Activated B cell treated with CpG ODN at 0.5 μM for 24 hours (primary cell): ENCODE measurements around the gene TNNT1. TPM values are rescaled to one million over a fixed set of nuclear protein-coding genes. Genes with fewer than 3 reads are reported as not detected.

Experiments
- ATAC-seq: fragments of 200-7000 bp; cut with Tn5 transposase; one replicate; pipeline ENCODE4 v1.10.0; 2021; ENCODE audit warnings: low read depth, mild to moderate bottlenecking, moderate library complexity
- CTCF ChIA-PET: fragments of 350-600 bp; sonication (Branson Sonifier 250); formaldehyde crosslinking; loops from one replicate; lab custom pipeline; 2021; ENCODE audit warnings: antibody characterized with exemption; lab: Charles Lee
- POLR2A ChIA-PET: fragments of 350-600 bp; sonication (Branson Sonifier 250); formaldehyde crosslinking; loops from one replicate; lab custom pipeline; 2021; ENCODE audit warnings: antibody characterized with exemption; lab: Charles Lee
- DNase-seq: peaks from one replicate; pipeline ENCODE4 v3.0.0; 2022
- H3K27ac Mint-ChIP-seq: one replicate; pipeline ENCODE4 v1.8.0; 2020; ENCODE audit warnings: mixed read lengths
- H3K27me3 Mint-ChIP-seq: one replicate; pipeline ENCODE4 v1.8.0; 2021; ENCODE audit warnings: mixed read lengths
- H3K36me3 Mint-ChIP-seq: one replicate; pipeline ENCODE4 v1.8.0; 2021; ENCODE audit warnings: low read depth, mixed read lengths
- H3K4me1 Mint-ChIP-seq: one replicate; pipeline ENCODE4 v1.8.0; 2021; ENCODE audit warnings: mixed read lengths
- H3K4me3 Mint-ChIP-seq: one replicate; pipeline ENCODE4 v1.8.0; 2020; ENCODE audit warnings: mild to moderate bottlenecking, mixed read lengths
- H3K9me3 Mint-ChIP-seq: one replicate; pipeline ENCODE4 v1.8.0; 2020; ENCODE audit warnings: mixed read lengths
- intact Hi-C: fragments of 100-400 bp; cut with micrococcal nuclease; formaldehyde crosslinking; loops from one replicate; pipeline ENCODE4 v1.15.1; 2024
- total RNA-seq: library from RNA; stranded (reverse); gene quantifications from 2 replicates; pipeline ENCODE4 v1.2.3, GENCODE V29; 2022
- TF ChIP-seq, protein P1 (sequence below): fragments of 200-600 bp; IDR thresholded peaks from one replicate; pipeline ENCODE4 v1.8.0; 2022; ENCODE audit warnings: antibody characterized with exemption, mild to moderate bottlenecking

Gene TNNT1
- total RNA-seq, 1 donor from 2014 or later, result not detected

DNA sequence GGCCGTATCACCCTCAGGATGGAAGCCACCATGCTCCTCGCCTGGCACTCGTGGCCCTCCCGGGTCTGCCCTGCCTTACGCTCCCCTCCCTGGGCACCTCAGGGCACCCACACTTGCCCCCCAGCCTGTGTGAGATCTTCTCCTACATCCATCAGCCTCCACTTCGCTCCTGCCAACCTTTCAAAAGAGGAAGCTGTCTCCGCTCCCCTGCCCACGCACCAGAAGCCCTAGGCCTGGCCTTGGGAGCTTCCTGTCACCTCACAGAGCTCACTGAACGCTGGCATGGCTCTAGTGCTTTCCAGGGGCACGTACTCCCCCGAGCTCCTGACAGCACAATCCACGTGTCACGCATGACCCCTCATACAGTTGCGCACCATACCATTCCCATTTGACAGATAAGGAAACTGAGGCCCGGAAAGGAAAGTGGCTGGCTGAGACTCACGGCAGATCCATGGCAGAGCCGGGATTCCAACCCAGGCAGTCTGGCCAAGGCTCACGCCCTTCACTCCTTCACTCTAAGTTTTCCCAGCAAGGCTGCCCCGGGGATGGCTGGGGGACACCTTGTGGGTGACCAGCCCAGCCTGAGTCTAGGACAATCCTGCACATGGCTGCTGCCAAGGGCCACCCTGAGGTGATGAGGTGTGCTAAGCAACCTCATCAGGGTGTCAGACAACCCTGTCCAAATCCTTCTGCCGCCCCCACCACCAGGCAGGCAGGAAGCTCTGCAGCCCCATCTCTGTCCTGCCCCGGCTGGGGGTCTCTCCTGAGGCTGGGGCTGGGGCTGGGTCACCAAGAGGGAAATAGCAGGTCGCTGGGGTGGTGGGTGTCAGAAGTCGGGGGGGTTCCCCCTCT is 50.9 kb downstream of the TNNT1 start:
- CTCF ChIA-PET, result no interaction called here
- ATAC-seq (no peak), DNase-seq (no peak)
- TF ChIP-seq, protein P1, sequence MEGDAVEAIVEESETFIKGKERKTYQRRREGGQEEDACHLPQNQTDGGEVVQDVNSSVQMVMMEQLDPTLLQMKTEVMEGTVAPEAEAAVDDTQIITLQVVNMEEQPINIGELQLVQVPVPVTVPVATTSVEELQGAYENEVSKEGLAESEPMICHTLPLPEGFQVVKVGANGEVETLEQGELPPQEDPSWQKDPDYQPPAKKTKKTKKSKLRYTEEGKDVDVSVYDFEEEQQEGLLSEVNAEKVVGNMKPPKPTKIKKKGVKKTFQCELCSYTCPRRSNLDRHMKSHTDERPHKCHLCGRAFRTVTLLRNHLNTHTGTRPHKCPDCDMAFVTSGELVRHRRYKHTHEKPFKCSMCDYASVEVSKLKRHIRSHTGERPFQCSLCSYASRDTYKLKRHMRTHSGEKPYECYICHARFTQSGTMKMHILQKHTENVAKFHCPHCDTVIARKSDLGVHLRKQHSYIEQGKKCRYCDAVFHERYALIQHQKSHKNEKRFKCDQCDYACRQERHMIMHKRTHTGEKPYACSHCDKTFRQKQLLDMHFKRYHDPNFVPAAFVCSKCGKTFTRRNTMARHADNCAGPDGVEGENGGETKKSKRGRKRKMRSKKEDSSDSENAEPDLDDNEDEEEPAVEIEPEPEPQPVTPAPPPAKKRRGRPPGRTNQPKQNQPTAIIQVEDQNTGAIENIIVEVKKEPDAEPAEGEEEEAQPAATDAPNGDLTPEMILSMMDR, result no peak
- POLR2A ChIA-PET, result interaction anchor here (1.2 kb wide), 1 partner anchor 9 kb away, joined by 6 read pairs; no protein-coding TSS in a partner anchor
- intact Hi-C loops, result no loop called here
- H3K36me3 Mint-ChIP-seq, result peaks cover 45% of the 10 kb centered on the region
- H3K27me3 Mint-ChIP-seq, result no peaks in the 10 kb centered on the region
- no peak overlapping the region for H3K4me3 Mint-ChIP-seq
- H3K4me1 Mint-ChIP-seq, result peaks cover 6% of the 10 kb centered on the region
- H3K9me3 Mint-ChIP-seq, result no peaks in the 10 kb centered on the region
- H3K27ac Mint-ChIP-seq, result no peak overlapping the region

DNA sequence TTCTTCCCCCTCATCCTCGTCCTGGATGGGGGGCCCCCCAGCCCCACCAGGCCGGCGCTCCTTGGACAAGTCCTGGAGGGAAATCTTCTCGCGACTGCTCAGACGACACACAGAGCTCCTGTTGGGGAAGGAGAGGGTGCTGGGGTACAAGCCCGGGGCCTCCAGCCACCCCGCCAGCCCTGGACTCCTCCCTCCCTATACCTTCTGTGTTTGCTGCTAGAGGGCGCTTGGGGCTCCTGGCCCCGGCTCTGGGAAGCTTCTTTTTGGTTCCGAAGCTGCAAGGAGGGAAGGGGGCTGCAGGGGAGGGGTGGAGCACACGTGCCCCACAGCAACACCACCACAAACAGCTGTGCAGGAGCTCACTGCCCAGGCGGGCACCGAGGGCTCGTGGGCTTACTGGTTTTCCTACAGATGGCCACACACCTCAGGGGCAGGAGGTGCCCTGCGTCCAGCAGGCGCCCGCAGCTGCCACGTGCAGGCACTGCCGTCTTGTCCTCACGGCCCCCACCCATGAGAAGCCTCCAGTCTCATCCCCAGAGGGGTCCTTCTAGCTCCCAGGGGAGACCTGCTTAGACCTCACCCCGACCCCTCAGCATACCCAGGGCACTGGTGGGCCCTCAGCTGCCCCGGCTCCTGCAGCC is 52.8 kb downstream of the TNNT1 start:
- DNase-seq (no peak), ATAC-seq (no peak)
- Mint-ChIP-seq H3K4me1 (peaks cover 6% of the 10 kb centered on the region), H3K36me3 (peaks cover 26% of the 10 kb centered on the region), H3K27me3 (no peaks in the 10 kb centered on the region), H3K9me3 (no peaks in the 10 kb centered on the region), H3K4me3 (no peak overlapping the region), H3K27ac (no peak overlapping the region)
- intact Hi-C loops, result no loop called here
- TF ChIP-seq, protein P1, result no peak
- ChIA-PET POLR2A (no interaction called here), CTCF (no interaction called here)

DNA sequence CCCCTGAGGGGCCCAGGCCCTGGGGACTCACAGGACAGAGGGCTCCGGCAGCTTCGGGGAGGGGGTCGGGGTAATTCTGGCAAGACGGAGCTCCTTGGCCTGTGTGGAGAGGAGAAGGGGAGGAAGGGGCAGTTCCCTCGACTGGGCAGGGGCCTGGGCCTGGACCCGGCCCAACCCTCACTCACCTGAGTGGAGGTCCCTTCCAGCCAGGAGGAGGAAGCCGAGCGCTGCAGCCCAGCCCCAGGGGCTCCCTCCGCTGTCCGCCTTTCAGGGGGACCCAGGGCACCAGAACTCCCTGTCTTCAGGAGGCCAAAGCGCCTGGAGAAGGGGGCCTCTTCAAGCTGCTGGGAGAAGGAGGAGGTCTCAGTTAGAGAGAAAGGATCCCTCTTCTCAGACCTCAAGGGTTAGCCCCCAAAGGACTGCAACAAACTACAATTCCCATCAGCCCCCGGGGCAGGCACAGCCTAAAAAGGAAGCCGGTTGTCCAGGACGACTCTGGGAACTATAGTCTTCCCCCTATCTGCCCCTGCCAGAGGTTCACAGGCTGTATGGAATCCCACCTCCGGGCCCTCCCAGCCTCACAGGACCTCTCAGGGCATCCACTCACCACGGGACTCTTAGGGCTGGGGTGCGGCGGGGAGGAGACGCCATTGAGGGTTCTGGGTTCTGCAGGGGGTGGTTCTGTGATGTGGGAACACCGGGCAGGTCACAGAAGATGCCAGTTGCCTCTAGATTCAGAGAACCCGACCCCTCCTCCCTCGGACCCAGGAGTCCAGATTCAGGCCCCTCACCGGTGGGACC is 53.5 kb downstream of the TNNT1 start:
- TF ChIP-seq, protein P1, result no peak
- no peak overlapping the region for H3K27ac Mint-ChIP-seq
- H3K4me3 Mint-ChIP-seq, result no peak overlapping the region
- peaks cover 6% of the 10 kb centered on the region for H3K4me1 Mint-ChIP-seq
- H3K36me3 Mint-ChIP-seq, result peaks cover 26% of the 10 kb centered on the region
- POLR2A ChIA-PET, result no interaction called here
- CTCF ChIA-PET, result no interaction called here
- H3K27me3 Mint-ChIP-seq, result no peaks in the 10 kb centered on the region
- no peaks in the 10 kb centered on the region for H3K9me3 Mint-ChIP-seq
- no peak for ATAC-seq
- no peak for DNase-seq
- intact Hi-C loops, result no loop called here

DNA sequence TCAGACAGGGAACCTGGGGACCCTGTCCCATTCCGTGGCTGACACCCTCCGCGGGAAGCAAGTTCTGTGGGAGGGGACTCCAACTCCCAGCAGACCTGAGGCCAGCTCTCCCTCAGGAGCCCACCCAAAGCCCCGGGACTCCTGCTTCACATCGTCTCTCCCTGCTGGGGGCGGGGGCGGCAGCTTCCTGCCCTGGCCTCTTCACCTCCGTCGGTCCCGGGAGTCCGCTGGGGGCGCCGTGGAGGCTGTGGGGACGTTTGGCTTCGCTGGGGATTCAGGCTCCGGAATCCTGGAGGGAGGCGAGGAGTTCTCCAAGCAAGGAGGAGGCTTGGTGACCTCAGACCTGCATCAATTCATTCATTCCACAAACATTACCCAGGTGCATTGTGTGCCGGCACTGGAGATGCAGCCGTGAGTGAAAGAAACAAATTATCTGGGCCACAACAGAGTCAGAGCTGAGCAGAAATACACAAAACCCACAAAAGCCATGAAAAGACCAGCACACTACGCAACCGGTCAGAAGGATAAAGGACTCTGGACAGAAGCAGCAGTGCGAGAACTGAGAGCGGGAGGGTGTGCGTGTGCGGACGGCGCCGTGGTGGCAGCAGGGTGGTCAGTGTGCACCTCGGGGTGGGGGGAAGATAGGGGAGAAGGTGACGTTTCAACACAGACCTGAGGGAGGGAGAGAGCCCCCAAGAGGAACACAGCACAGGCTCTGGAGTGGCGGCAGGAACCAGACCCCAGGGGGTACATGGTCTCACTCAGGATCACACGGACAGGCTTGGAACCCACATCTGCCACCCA is 54.3 kb downstream of the TNNT1 start:
- peaks cover 28% of the 10 kb centered on the region for H3K36me3 Mint-ChIP-seq
- ChIA-PET POLR2A (interaction anchor here (1.1 kb wide), 1 partner anchor 312 kb away, joined by 3 read pairs; no protein-coding TSS in a partner anchor), CTCF (no interaction called here)
- H3K9me3 Mint-ChIP-seq, result no peaks in the 10 kb centered on the region
- no peak overlapping the region for H3K27ac Mint-ChIP-seq
- TF ChIP-seq, protein P1, result no peak
- H3K4me3 Mint-ChIP-seq, result no peak overlapping the region
- peaks cover 6% of the 10 kb centered on the region for H3K4me1 Mint-ChIP-seq
- ATAC-seq (no peak), DNase-seq (no peak)
- intact Hi-C loops, result no loop called here
- peaks cover 3% of the 10 kb centered on the region for H3K27me3 Mint-ChIP-seq
